ENCODE results near the gene DNASE1L3. TPM values are rescaled to one million over a fixed set of nuclear protein-coding genes. Genes with fewer than 3 reads are reported as not detected.

DNASE1L3 gene
- total RNA-seq, 4 donors from 2014 or later: 0.58 to 2.4 (median 1.3) TPM; not detected in 1

DNA sequence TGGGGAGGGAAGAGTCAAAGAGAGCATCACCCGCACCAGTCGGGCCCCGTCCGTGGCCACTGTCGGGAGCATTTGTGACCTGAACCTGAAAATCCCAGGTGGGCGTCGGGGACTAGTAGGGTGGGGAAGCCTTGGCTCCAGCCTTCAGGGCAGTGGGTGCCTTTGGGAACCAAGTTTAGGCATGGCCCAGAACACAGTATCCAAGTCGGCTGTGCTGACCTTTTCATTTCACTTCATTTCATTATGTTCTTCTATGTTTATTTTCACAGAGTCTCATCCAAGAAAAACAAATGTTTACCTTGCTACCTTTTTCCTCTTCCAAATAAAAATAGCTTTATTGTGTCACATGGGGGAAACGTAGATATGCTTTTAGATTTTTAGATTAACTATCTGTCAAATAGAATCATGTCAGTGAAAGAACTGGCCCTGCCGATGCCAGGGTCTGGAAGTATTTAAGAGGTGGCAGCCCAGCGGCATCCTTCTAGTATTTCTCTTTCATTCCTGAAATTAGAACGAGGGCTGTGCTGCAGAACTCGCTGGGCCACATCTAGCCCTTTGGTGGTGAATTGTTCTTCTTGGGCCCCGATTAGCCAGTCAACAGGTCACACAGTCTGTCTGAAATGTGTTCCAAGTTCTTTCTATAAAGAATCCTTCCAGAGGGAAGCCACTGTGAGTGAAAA, 60.5 kb downstream of the DNASE1L3 start:
- TF ChIP-seq, protein P1, sequence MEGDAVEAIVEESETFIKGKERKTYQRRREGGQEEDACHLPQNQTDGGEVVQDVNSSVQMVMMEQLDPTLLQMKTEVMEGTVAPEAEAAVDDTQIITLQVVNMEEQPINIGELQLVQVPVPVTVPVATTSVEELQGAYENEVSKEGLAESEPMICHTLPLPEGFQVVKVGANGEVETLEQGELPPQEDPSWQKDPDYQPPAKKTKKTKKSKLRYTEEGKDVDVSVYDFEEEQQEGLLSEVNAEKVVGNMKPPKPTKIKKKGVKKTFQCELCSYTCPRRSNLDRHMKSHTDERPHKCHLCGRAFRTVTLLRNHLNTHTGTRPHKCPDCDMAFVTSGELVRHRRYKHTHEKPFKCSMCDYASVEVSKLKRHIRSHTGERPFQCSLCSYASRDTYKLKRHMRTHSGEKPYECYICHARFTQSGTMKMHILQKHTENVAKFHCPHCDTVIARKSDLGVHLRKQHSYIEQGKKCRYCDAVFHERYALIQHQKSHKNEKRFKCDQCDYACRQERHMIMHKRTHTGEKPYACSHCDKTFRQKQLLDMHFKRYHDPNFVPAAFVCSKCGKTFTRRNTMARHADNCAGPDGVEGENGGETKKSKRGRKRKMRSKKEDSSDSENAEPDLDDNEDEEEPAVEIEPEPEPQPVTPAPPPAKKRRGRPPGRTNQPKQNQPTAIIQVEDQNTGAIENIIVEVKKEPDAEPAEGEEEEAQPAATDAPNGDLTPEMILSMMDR (IDR thresholded peaks at IDR 0.05): no peak
- TF ChIP-seq POLR2AphosphoS5 (IDR thresholded peaks at IDR 0.05) (no peak), EP300 (IDR thresholded peaks at IDR 0.05) (no peak), POLR2A (IDR thresholded peaks at IDR 0.05) (no peak)
- H3K9me3 ChIP-seq: no peaks in the 10 kb centered on the region
- peaks cover 0 to 100% of the 10 kb centered on the region in 2 donors for H3K36me3 ChIP-seq
- 80 to 85% methylated on average over 3 to 7 of the region's 14 CpGs for WGBS, 2 donors (ENCODE audit: low coverage in 1 of 2)
- H3K27ac ChIP-seq: peak overlapping the region in 3 of 4 donors; percentile 8 to 45 (median 29)
- H3K4me1 ChIP-seq: peaks cover 0 to 22% (median 0%) of the 10 kb centered on the region in 3 donors
- ATAC-seq: no peak
- no peaks in the 10 kb centered on the region for H3K27me3 ChIP-seq
- no peak overlapping the region for H3K4me3 ChIP-seq

- no peak for ATAC-seq
- Histone ChIP-seq H3K27ac (no peak overlapping the region), H3K27me3 (no peaks in the 10 kb centered on the region), H3K9me3 (no peaks in the 10 kb centered on the region), H3K36me3 (peaks cover 0 to 100% of the 10 kb centered on the region in 2 donors), H3K4me3 (no peak overlapping the region), H3K4me1 (peaks cover 0 to 22% (median 0%) of the 10 kb centered on the region in 3 donors)
- TF ChIP-seq POLR2A (IDR thresholded peaks at IDR 0.05) (no peak), EP300 (IDR thresholded peaks at IDR 0.05) (no peak), POLR2AphosphoS5 (IDR thresholded peaks at IDR 0.05) (no peak)
- TF ChIP-seq, protein P1 (IDR thresholded peaks at IDR 0.05): no peak
- 92% methylated on average over 2 of the region's 9 CpGs; no CpG with 5 or more reads in 1 of the 2 donors for WGBS, 2 donors (ENCODE audit: low coverage in 1 of 2)
Measured at GRCh38 chr3:58148049-58148448, 62.7 kb downstream of the DNASE1L3 start.

DNA sequence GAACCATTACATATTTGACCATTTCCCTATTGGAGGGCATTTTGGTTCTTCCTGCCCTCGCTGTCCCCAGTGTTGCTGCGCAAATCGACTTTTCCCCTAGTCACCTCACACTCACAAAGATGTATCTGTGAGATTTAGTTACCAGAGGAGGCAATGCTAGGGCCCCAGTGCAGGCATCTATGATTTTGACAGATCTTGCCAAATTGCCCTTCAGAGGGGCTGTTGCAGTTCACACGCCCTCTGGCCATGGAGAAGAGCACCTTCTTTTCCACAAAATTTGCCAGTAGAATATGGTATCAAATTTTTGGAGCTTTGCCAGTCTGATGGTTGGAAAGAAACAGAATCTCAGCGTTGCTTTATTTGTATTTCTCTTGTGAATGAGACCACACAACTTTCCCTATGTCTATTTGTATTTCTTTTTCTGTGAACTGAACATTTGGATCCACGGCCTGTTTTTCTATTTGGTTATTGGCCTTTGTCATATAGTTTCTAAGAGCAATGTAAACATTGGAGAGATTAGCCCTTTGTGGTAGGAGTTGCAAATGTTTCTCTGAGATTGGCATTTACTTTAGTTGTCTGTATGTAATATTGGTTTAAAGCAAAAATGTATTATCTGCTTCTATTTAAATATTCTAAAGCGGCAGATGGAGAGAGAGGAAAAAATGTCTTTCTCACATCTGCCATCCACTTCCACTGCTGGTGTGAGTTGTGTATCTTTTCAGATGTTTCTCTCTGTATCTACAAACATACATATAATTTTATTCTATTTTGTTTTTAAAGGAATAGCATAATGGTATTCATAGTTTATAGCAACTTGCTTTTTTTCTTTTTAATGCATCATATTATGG, 66.1 kb downstream of the DNASE1L3 start:
- H3K27me3 ChIP-seq: no peaks in the 10 kb centered on the region
- H3K4me3 ChIP-seq: no peak overlapping the region
- TF ChIP-seq POLR2A (IDR thresholded peaks at IDR 0.05) (no peak), EP300 (IDR thresholded peaks at IDR 0.05) (no peak), POLR2AphosphoS5 (IDR thresholded peaks at IDR 0.05) (no peak)
- TF ChIP-seq, protein P1 (IDR thresholded peaks at IDR 0.05): no peak
- 63 to 73% methylated on average over 3 to 7 of the region's 7 CpGs for WGBS, 2 donors (ENCODE audit: low coverage in 1 of 2)
- peaks cover 0 to 100% of the 10 kb centered on the region in 2 donors for H3K36me3 ChIP-seq
- no peak overlapping the region for H3K27ac ChIP-seq
- H3K4me1 ChIP-seq: no peaks in the 10 kb centered on the region
- ATAC-seq: no peak
- H3K9me3 ChIP-seq: no peaks in the 10 kb centered on the region

GRCh38 chr3:58143417-58144055, 67.2 kb downstream of the DNASE1L3 start:
- H3K4me1 ChIP-seq: no peaks in the 10 kb centered on the region
- H3K36me3 ChIP-seq: peaks cover 0 to 100% of the 10 kb centered on the region in 2 donors
- ATAC-seq: no peak
- no peak overlapping the region for H3K4me3 ChIP-seq
- H3K9me3 ChIP-seq: no peaks in the 10 kb centered on the region
- no peaks in the 10 kb centered on the region for H3K27me3 ChIP-seq
- 20 to 100% methylated on average over 1 of the region's 9 CpGs for WGBS, 2 donors (ENCODE audit: low coverage in 1 of 2)
- TF ChIP-seq, protein P1 (IDR thresholded peaks at IDR 0.05): no peak
- TF ChIP-seq POLR2A (IDR thresholded peaks at IDR 0.05) (no peak), EP300 (IDR thresholded peaks at IDR 0.05) (no peak), POLR2AphosphoS5 (IDR thresholded peaks at IDR 0.05) (no peak)
- H3K27ac ChIP-seq: no peak overlapping the region

Other genes with a start within 250 kb of the DNASE1L3 start
- gene FLNB, start 202.6 kb downstream of the DNASE1L3 start, total RNA-seq: 100 to 1,000 TPM in 1 of 4 donors, 10 to 100 TPM in 3; 60.2 to 138 (median 96.2) TPM
- 10 to 100 TPM in 3 of 4 donors, 1 to 10 TPM in 1; 6.5 to 27.1 (median 17.6) TPM for gene ABHD6, start 26.8 kb upstream of the DNASE1L3 start, total RNA-seq
- 10 to 100 TPM; 12.3 to 14.4 (median 14.1) TPM for gene RPP14, start 95.3 kb upstream of the DNASE1L3 start, total RNA-seq
- 10 to 100 TPM in 3 of 4 donors, 1 to 10 TPM in 1; 3.3 to 19.8 (median 11.9) TPM for gene HTD2, start 95.5 kb upstream of the DNASE1L3 start, total RNA-seq
- gene PXK, start 121.9 kb upstream of the DNASE1L3 start, total RNA-seq: 10 to 100 TPM; 29.3 to 41.0 (median 34.4) TPM
- 100 to 1,000 TPM in 3 of 4 donors, 10 to 100 TPM in 1; 90.1 to 213 (median 146) TPM for gene PDHB, start 222.9 kb upstream of the DNASE1L3 start, total RNA-seq

Data from gastroesophageal sphincter (tissue), 4 donors.